KG1 (cell line): ENCODE results near the gene SOCS6.
"Not testable (repeated sequence)": the region's sequence is repeated elsewhere in the genome, so short reads cannot be mapped to it uniquely, and the experiment has no call there.

Experiments
- DNase-seq: peaks from one replicate; lab custom pipeline; 2025; lab: John Stamatoyannopoulos, UW

SOCS6 gene

DNA sequence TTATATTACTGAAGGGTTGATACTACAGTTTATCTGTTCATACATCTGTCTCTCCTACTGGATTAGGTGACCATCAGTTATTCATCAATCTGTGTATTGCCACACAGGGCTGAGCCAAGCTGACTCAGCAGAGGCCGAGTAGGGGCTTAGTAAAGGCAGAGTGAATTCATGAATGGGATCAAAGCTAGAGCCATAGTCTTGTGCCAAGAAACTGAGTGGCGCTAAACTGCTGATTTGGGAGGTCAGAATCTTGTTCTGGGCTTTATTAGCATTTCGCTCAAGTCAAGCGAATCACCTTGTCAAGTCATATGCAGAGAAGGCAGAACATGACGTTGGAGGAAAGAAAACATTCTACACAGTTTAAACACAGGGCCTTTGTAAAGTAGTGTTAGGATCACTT, 34.1 kb downstream of the SOCS6 start:
- DNase-seq = no peak

DNA sequence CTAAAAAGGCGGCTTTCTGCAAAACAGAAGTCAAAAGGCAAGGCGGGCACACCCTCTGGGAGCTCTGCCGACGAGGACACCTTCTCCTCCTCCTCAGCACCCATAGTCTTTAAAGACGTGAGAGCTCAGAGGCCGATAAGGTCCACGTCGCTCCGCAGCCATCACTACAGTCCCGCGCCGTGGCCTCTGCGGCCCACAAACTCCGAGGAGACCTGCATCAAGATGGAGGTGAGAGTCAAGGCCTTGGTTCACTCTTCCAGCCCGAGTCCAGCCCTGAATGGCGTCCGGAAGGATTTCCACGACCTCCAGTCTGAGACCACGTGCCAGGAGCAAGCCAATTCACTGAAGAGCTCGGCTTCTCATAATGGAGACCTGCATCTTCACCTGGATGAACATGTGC, 36.1 kb downstream of the SOCS6 start:
- DNase-seq = no peak

DNA sequence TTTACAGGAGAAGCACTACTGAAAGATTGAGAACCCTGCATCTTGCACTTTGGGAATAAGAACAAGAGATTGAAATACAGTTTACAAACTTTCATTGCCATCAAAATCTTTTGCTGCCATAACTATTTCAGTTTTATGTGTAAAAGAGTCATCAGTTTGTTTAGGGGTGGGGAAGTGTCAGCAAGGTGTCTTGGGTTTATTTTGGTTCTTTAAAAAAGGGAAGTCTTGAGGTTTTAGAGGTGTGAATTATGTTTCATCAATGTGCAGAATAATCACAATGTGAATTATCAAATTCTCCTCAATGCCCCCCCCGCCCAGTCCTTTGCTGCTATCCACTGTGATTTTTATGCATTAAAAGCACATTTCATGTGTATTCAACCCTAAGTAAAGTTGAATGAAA, 37.4 kb downstream of the SOCS6 start:
- no peak for DNase-seq

DNA sequence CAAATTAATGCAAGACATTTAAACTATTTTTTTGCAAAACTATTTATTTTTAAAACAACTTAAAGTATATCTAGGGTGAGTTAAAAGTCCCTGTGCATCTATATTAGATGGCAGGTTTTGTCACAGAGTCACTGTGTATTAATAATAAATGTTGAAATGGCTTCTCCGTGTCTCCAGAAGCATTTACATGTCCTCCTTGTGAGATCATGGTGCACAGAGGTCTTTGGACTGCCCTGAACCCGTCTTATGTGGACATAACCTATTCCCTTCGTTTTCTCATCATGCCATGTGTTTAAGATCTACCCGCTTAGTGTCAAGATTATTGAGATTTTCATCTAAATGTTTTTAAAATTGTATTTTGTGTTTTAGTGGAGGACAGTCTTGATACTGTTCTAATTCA, 39.3 kb downstream of the SOCS6 start:
- no peak for DNase-seq

DNA sequence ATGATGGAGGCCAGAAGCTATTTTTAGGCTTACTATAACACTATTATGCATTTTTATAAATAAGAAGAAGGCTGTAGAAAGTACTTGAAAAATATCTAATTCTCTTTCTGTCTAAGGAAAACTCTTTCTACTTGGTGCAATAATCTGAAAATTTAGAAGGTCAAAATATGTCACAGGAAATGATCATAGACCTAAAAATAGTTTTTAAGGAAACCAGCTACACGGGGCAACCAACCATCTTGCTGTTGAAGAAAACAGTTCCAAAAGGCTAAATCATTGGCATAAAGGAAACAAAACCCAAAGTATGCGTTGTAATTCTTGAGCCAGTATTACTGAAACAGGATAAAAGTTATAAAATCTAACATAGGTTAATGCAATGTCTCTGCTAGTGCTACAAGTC, 40.2 kb downstream of the SOCS6 start:
- no peak for DNase-seq

- no peak for DNase-seq
These were observed 42.0 kb downstream of the SOCS6 start for GRCh38 chr18:70330887-70331286.

DNA sequence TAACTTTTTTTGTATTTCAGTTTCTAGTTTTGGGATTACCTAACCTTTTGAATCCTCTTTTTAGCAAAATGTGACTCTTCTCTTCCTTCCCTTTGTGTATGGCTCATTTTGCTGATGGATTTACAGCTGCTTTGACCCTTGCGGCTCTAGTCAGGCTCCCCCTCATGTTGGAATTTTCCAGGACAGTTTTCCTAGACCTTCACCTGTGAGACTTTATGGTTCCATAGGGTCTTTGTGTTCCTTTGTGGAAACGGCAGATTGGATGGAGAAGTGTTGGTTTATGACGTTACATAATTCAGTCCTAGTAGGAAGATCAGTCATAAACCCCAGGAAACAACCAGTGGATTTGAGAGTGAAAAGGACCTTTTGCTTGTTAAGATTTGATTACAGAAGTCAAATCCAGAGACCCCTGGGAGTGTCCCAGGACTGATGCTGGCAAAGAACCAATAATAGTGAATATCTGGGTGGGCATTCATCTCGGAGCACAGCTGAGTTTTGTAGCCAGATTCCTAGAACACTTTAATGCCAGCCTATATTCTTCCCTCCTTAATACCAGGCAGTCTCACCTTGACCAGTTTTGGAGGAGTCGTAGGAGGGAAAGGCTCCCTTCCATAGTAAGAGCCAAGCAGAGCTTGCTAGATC, 42.7 kb downstream of the SOCS6 start:
- no peak for DNase-seq

GRCh38 chr18:70332694-70333093, 43.8 kb downstream of the SOCS6 start:
- DNase-seq = no peak

- no peak for DNase-seq
These were observed 44.5 kb downstream of the SOCS6 start for GRCh38 chr18:70333316-70333715.

GRCh38 chr18:70333757-70334156, 44.9 kb downstream of the SOCS6 start:
- DNase-seq = no peak

DNA sequence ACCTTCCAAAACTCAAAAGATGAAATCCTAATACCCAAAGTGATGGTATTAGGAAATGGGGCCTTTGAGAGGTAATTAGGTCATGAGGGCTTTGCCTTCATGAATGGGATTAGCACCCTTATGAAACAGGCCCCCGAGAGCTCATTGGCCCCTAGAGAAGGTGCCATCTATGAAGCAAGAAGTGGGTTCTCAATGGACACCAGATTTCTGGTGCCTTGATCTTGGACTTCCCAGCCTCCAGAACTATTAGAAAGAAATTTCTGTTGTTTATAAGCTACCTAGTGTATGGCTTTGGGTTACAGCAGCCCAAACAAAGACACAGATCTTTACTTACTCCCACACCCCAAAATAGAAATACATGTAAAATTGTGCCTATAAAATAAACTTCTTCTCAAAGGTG, 45.4 kb downstream of the SOCS6 start:
- no peak for DNase-seq

DNA sequence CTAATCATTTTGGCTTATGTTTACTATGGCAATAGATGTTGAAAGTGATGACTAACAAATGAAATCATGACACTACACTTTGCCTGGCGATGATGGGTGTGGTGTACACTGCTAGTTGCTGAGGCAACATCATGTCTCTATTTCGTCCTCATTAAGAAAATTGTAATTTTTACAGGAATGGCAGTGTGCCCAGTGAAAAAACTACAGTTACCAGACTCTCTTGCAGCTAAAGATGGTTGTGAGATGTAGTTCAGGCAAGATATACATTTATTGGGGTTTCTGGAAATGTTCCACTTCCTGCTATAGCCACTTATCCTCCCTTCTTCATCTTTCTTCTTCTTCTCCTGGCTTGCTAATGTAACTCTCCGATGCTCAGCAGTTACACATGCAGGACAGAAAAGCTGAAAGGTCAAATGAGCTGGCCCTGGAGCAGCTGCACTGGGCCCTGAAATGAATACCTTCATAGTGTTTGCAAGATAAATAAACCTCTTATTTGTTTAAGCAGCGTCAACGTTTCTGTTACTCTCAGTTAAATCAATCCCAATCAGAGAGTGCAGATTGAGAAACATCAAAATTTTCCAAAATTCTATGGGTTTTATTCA, 46.0 kb downstream of the SOCS6 start:
- no peak for DNase-seq

DNA sequence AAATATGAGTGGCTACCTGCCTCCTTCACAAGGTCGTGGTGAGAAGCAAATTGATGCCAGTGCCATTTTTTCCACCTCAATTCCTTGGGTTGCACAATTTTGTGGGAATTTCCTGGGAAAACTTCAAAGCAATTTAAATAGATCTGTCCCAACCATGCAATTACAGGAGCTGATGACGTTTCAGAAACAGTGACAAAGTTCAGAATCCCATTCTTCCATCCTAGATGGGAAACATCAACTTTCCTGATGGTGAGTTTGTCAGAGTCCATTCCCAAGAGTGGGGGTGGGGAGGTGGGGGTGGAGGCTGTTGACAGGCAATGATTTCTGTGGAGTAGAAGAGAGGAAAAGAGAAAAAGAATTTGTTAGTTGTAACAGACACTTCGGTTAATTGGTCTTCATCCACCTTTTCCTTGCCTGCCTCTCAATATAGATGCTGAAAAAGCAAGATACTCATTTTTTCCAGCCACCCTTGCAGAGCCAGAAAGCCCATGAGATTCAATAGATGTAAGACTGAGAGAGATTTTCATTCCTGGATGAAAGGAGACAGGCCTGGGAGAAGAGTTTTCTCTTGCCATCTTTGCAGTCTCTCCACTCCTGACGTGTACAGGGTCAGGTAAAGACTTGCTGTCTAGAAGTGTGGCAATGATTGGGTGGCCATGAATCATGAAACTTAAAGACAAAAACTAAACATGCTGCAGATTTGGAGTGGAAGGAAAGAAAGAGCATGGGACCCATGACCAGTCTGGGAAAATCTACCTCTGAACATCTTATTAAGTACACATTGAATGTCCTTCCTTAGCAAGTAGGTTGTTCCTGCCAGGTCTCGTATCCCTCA, 47.3 kb downstream of the SOCS6 start:
- DNase-seq = no peak

DNA sequence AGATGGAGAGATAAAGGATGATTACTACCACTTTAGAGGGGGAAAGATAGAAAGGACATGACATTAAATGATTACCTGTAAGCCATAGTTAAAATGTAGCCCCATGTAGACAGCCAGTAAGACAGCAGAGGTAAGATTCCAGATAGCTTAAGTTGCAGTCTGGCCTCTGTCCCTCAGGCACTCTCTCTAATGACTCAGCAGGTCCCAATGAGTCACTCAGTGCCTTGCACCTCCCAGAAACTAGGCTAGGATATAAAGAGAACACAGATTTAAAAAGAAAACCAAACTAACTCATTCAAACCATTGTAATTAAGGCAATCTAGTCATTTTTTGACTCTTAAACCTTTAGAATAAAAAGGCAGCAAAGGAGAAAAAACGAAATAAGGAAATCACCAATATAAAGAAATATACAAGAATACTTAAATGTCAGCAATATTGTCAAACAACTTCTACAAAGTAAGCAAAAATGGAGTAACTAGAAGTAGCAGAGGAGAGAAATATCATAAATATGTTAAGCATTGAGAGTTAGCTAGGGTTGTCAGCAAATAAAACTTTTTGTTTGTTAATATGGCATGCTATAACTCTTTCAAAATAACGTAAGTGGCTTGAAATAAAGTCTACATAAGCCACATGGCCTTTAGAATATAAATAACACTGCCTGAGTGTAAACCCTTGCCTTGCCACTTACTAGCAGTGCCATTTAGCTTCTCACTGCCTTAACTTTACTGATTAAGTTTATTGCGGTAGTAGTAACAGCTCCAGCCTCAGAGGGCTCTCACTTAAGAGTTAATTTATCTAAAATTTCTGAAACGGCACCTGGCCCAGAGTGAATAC, 48.5 kb downstream of the SOCS6 start:
- DNase-seq = no peak

DNA sequence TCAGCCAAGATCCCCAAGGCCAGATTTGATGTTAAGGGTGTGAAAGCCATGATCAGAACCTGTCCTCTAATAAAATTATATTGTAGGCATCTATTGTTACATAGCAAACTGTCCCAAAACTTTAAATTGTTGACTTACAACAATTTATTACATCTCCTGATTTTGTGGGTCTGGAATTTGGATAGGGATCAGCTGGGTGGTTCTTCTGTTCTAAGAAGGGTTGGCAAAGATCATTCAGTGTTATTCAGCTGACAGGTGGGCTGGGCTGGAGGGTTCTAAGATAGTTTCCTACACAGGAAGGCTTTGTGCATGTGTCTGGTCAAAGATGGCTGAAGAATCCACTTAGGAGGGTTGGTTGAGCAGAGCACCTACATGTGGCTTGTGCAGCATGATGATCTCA, 50.0 kb downstream of the SOCS6 start:
- no peak for DNase-seq

DNA sequence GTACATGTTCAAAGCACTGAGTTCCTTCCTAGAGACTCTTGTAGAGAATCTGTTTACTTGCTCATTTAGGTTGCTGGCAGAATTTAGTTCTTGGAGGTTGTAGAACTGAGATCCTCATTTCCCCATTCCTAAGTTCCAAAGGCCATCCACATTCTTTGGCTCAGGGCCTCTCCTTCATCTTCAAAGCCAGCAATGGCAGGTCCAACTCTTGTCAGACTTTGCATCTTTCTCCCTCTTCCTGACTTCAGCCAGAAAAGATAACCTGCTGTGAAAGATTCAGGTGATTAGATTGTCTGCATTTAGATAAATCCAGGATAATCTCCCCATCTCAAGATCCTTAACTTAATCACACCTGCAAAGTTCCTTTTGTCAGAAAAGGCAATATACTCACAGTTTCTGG, 51.1 kb downstream of the SOCS6 start:
- DNase-seq = no peak

DNA sequence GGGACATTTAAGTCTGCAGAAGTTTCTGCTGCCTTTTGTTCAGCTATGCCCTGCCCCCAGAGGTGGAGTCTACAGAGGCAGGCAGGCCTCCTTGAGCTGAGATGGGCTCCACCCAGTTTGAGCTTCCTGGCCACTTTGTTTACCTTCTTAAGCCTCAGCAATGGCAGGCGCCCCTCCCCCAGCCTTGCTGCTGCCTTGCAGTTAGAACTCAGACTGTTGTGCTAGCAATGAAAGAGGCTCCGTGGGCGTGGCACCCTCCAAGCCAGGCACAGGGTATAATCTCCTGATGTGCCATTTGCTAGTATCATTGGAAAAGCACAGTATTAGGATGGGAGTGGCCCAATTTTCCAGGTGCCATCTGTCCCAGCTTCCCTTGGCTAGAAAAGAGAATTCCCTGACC, 59.6 kb downstream of the SOCS6 start:
- not testable (repeated sequence) for DNase-seq

DNA sequence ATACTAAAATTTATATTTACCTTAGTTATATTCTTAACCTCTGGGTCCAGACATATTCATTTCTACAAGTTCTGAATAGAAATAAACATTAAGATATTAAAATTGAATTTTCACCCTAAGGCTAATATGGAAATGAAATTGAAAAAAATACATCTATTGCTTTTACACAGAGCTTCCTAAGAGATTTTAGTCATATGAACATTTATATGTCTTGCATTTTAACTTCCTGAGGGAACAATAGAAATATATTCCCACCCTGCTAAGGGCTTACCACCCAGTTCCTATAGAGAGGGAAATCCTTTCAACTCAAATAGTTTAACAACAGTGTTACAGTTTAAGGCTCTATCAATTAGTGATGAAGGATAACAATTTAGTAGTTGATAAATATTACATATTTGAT, 60.5 kb downstream of the SOCS6 start:
- no peak for DNase-seq

- DNase-seq = no peak
These were observed 65.2 kb downstream of the SOCS6 start for GRCh38 chr18:70354080-70354479.

- no peak for DNase-seq
These were observed 65.9 kb downstream of the SOCS6 start for GRCh38 chr18:70354771-70355170.

GRCh38 chr18:70355620-70356385, 67.0 kb downstream of the SOCS6 start:
- no peak for DNase-seq

DNA sequence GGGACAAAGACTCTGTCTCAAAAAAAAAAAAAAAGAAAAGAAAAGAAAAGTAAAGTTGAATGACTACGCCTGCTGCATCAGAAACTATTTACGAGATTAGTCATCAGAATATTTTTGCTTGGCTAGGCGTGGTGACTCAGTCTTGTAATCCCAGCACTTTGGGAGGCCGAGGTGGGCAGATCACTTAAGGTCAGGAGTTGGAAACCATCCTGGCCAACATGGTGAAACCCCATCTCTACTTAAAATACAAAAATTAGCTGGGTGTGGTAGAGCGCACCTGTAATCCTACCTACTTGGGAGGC, 69.2 kb downstream of the SOCS6 start:
- DNase-seq = not testable (repeated sequence)
